HG03520 (cell line): ENCODE results near the gene C1QTNF12.

Experiments
- ATAC-seq: cut with Tn5 transposase; IDR thresholded peaks from one replicate; pipeline ENCODE4 v1.9.1; 2021; ENCODE audit warnings: mild to moderate bottlenecking, moderate library complexity; ENCODE audit not compliant: unreplicated experiment

Gene C1QTNF12

GRCh38 chr1:1246577-1247340 is at the start of gene C1QTNF12:
Gene C1QTNF12, minus strand, starts transcription at chr1:1246722. Its CDS starts 32 bp downstream, at chr1:1246690.
- no peak for ATAC-seq

- no peak for ATAC-seq
These were observed 48.8 kb upstream of the C1QTNF12 start for GRCh38 chr1:1295154-1295923.

- ATAC-seq = no peak
These were observed 47.8 kb upstream of the C1QTNF12 start for GRCh38 chr1:1294250-1294890.

GRCh38 chr1:1293263-1294249 is 47.0 kb upstream of the C1QTNF12 start:
- no peak for ATAC-seq

- no peak for ATAC-seq
These were observed 46.3 kb upstream of the C1QTNF12 start for GRCh38 chr1:1292851-1293250.

GRCh38 chr1:1292442-1292779 is 45.9 kb upstream of the C1QTNF12 start:
- ATAC-seq = no peak

GRCh38 chr1:1291548-1292441 is 45.3 kb upstream of the C1QTNF12 start:
- no peak for ATAC-seq

- ATAC-seq = no peak
These were observed 44.6 kb upstream of the C1QTNF12 start for GRCh38 chr1:1291023-1291528.

- ATAC-seq = no peak
These were observed 43.8 kb upstream of the C1QTNF12 start for GRCh38 chr1:1290238-1290731.

- no peak for ATAC-seq
These were observed 41.0 kb upstream of the C1QTNF12 start for GRCh38 chr1:1287288-1288110.

- ATAC-seq = no peak
These were observed 40.1 kb upstream of the C1QTNF12 start for GRCh38 chr1:1286313-1287261.

GRCh38 chr1:1285611-1286311 is 39.2 kb upstream of the C1QTNF12 start:
- no peak for ATAC-seq

GRCh38 chr1:1285102-1285571 is 38.6 kb upstream of the C1QTNF12 start:
- no peak for ATAC-seq

- ATAC-seq = no peak
These were observed 37.9 kb upstream of the C1QTNF12 start for GRCh38 chr1:1284221-1285101.

- ATAC-seq = no peak
These were observed 37.3 kb upstream of the C1QTNF12 start for GRCh38 chr1:1283821-1284220.

GRCh38 chr1:1282998-1283397 is 36.5 kb upstream of the C1QTNF12 start:
- ATAC-seq = no peak
